K562 (cell line): ENCODE measurements around the gene CCPG1. TPM values are rescaled to one million over a fixed set of nuclear protein-coding genes. Genes with fewer than 3 reads are reported as not detected.

Experiments
- BRD4 ChIP-seq: fragments of 200-600 bp; sonication (generic); IDR thresholded peaks from 2 replicates; pipeline ENCODE4 v1.6.1; 2017; ENCODE audit warnings: inconsistent platforms
- CBX2 ChIP-seq: fragments of 200-600 bp; sonication (generic); IDR thresholded peaks from one replicate; pipeline ENCODE4 v1.6.1; 2012; ENCODE audit warnings: mild to moderate bottlenecking, low read length, inconsistent platforms; ENCODE audit not compliant: insufficient read depth, poor library complexity, severe bottlenecking
- CBX3 ChIP-seq, 2 experiments: IDR thresholded peaks; 1 replicate in 1 of 2; 2 replicates in 1 of 2; pipeline ENCODE4 v1.6.1; 2012; ENCODE audit warnings: inconsistent platforms in 2 of 2, low read length in 2 of 2, borderline replicate concordance in 1 of 2, control low read depth in 1 of 2
- CBX5 ChIP-seq: IDR thresholded peaks from 2 replicates; pipeline ENCODE4 v1.6.1; 2014; ENCODE audit warnings: low read depth, borderline replicate concordance
- FOXK2 ChIP-seq, 2 experiments: fragments of 450-650 bp; IDR thresholded peaks in 1 of 2; conservative IDR thresholded peaks in 1 of 2; 2 replicates each; pipeline ENCODE4 v1.6.1; 2016; ENCODE audit warnings: low read depth in 2 of 2, mild to moderate bottlenecking in 1 of 2
- KLF13 ChIP-seq: fragments of 450-650 bp; IDR thresholded peaks from 2 replicates; pipeline ENCODE4 v1.6.1; 2016; ENCODE audit warnings: missing genetic modification characterization, low read depth, mild to moderate bottlenecking, missing compliant biosample characterization, moderate library complexity, borderline replicate concordance
- MEF2A ChIP-seq: IDR thresholded peaks from 2 replicates; pipeline ENCODE4 v1.6.1; 2011; ENCODE audit warnings: low read depth, mild to moderate bottlenecking, low read length, moderate library complexity; ENCODE audit not compliant: control insufficient read depth
- NFIC ChIP-seq: fragments of 450-650 bp; IDR thresholded peaks from 2 replicates; pipeline ENCODE4 v1.6.1; 2017; ENCODE audit warnings: mild to moderate bottlenecking, inconsistent platforms
- NONO ChIP-seq, 2 experiments: fragments of 200-400 bp in 1 of 2; fragments of 450-650 bp in 1 of 2; formaldehyde crosslinking in 1 of 2; IDR thresholded peaks; 2 replicates each; pipeline ENCODE4 v1.6.1; 2017; ENCODE audit warnings: low read depth in 2 of 2, mild to moderate bottlenecking in 2 of 2, moderate library complexity in 2 of 2, low read length in 1 of 2
- SMARCA5 ChIP-seq: fragments of 450-650 bp; IDR thresholded peaks from 2 replicates; pipeline ENCODE4 v1.6.1; 2016
- ZNF311 ChIP-seq: fragments of 250-450 bp; sonication (Bioruptor Pico); IDR thresholded peaks from 2 replicates; pipeline ENCODE4 v1.4.0; 2020; ENCODE audit warnings: mild to moderate bottlenecking, moderate library complexity
- polyA plus RNA-seq, 8 experiments: library from polyadenylated mRNA; depleted of rRNA in 4 of 8; stranded (reverse) in 5 of 8; unstranded in 3 of 8; fragments of >200 nt; fragmentation: Nextera tagmentation in 2 of 8; fragmentation: Illumina TruSeq in 1 of 8; extraction: Ambion mirVana in 2 of 8; extraction: Trizol in 1 of 8; gene quantifications; 2 replicates each; pipeline versions ENCODE4 v1.2.1 to v1.2.3, GENCODE V29; 2011 to 2014; ENCODE audit warnings: inconsistent platforms in 1 of 8, missing spikeins in 1 of 8
- total RNA-seq, 7 experiments: library from RNA; depleted of rRNA in 6 of 7; stranded (reverse); fragments of >200 nt in 6 of 7; fragmentation: Illumina TruSeq in 2 of 7; extraction: Trizol in 2 of 7; gene quantifications; 2 replicates each; pipeline versions ENCODE4 v1.2.1 to v1.2.3, GENCODE V29; 2011 to 2021; ENCODE audit warnings: low replicate concordance in 1 of 7
- TF ChIP-seq, protein P1 (sequence below): fragments of 250-450 bp; sonication (Bioruptor Pico); IDR thresholded peaks from 2 replicates; pipeline ENCODE4 v1.6.1; 2021; ENCODE audit warnings: mild to moderate bottlenecking
- TF ChIP-seq, protein P2 (sequence below): fragments of 250-450 bp; sonication (Bioruptor Pico); IDR thresholded peaks from 2 replicates; pipeline ENCODE4 v1.4.0; 2020; ENCODE audit warnings: mild to moderate bottlenecking
- TF ChIP-seq, protein P3 (sequence below): fragments of 250-450 bp; sonication (Bioruptor Pico); IDR thresholded peaks from 2 replicates; pipeline ENCODE4 v1.4.0; 2020; ENCODE audit warnings: borderline replicate concordance
- TF ChIP-seq, protein P4 (sequence below), 2 experiments: fragments of 250-450 bp in 1 of 2; fragments of 450-650 bp in 1 of 2; sonication (Bioruptor Pico) in 1 of 2; IDR thresholded peaks; 2 replicates each; pipeline versions ENCODE4 v1.6.1 to v1.8.0; 2016 to 2021; ENCODE audit warnings: mild to moderate bottlenecking in 2 of 2, moderate library complexity in 2 of 2, missing compliant biosample characterization in 1 of 2, missing genetic modification characterization in 1 of 2
- TF ChIP-seq, protein P5 (sequence below): fragments of 250-450 bp; sonication (Bioruptor Pico); IDR thresholded peaks from 2 replicates; pipeline ENCODE4 v1.5.0; 2022; ENCODE audit warnings: mild to moderate bottlenecking
- TF ChIP-seq, protein P6 (sequence below): fragments of 450-650 bp; formaldehyde crosslinking; IDR thresholded peaks from 2 replicates; pipeline ENCODE4 v1.4.0; 2020; ENCODE audit warnings: mild to moderate bottlenecking, moderate library complexity

CCPG1 gene
- total and polyA plus RNA-seq, 9 of the 15 experiments (the other 6 are each of a cell fraction or from before 2014, with no cell fraction given) = 33.0 to 54.9 (median 41.1) TPM

DNA sequence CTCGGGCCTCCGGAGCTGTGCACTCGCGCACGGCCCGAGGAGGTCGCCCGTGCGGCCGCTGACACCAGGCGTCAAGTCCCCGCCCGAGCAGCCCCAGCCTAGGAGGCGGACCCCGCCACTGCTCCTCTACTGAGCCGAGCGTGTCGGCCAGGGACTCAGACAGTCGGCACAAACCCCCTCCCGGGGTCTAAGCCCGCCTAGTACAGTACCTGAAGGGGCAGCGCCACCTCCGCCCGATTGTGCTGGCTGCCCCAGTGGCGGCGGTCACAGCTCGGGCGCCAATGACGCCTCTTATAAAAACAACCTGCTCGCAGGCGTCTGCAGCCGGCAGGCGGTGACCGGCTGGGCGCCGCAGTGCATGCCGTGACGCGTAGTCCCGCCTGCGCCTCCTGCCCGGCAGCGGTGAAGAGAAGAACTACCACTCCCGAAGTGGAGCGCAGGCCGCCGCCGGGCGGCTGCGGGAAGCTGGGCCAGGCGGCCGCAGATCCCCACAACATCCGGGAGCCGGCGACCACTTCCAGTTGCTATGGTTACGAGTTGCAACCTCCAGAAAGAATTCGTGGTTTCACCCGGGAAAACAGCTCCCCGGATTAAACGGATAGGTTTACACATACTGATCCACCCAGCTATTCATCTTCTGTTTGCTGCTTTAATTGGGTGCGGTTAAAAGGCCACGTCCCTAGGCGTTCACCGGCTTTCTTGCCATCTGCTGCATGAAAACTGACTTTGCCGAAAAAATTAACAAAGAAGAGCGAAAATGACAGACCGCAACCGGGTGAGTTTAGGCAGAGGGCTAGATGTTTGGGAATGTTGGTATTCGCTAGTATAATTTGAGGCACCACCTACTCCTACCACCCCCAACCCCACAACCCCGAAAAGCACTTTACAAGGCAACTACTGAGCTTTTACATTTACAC is at the start of gene CCPG1, which contains the start of gene PIERCE2 (continued):
- TF ChIP-seq, protein P1, sequence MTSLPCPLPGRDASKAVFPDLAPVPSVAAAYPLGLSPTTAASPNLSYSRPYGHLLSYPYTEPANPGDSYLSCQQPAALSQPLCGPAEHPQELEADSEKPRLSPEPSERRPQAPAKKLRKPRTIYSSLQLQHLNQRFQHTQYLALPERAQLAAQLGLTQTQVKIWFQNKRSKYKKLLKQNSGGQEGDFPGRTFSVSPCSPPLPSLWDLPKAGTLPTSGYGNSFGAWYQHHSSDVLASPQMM (CRISPR knock-in tag) = no peak
- TF ChIP-seq, protein P2, sequence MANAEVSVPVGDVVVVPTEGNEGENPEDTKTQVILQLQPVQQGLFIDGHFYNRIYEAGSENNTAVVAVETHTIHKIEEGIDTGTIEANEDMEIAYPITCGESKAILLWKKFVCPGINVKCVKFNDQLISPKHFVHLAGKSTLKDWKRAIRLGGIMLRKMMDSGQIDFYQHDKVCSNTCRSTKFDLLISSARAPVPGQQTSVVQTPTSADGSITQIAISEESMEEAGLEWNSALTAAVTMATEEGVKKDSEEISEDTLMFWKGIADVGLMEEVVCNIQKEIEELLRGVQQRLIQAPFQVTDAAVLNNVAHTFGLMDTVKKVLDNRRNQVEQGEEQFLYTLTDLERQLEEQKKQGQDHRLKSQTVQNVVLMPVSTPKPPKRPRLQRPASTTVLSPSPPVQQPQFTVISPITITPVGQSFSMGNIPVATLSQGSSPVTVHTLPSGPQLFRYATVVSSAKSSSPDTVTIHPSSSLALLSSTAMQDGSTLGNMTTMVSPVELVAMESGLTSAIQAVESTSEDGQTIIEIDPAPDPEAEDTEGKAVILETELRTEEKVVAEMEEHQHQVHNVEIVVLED (CRISPR knock-in tag) = peak; percentile 66
- TF ChIP-seq, protein P3, sequence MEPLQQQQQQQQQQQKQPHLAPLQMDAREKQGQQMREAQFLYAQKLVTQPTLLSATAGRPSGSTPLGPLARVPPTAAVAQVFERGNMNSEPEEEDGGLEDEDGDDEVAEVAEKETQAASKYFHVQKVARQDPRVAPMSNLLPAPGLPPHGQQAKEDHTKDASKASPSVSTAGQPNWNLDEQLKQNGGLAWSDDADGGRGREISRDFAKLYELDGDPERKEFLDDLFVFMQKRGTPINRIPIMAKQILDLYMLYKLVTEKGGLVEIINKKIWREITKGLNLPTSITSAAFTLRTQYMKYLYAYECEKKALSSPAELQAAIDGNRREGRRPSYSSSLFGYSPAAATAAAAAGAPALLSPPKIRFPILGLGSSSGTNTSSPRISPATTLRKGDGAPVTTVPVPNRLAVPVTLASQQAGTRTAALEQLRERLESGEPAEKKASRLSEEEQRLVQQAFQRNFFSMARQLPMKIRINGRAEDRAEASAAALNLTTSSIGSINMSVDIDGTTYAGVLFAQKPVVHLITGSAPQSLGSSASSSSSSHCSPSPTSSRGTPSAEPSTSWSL (CRISPR knock-in tag) = 0 out of 2 replicates have a peak, but pooled peaks have one; percentile 14
- TF ChIP-seq KLF13 (tag) = peak; percentile 60
- TF ChIP-seq MEF2A = 0 out of 2 replicates have a peak, but pooled peaks have one; percentile 1
- TF ChIP-seq ZNF311 = no peak
- TF ChIP-seq, protein P4, sequence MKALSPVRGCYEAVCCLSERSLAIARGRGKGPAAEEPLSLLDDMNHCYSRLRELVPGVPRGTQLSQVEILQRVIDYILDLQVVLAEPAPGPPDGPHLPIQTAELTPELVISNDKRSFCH (CRISPR knock-in tag; IDR thresholded peaks at IDR 0.05) = no peak
- TF ChIP-seq, protein P4 (tag; IDR thresholded peaks at IDR 0.05) = no peak
- TF ChIP-seq CBX2 = no peak
- TF ChIP-seq CBX3 (IDR thresholded peaks at IDR 0.05; ENCODE audit: borderline replicate concordance in 1 of 2, low read length in 2 of 2) = peak in 1 of 2 experiments; percentile 13; a peak in 1 of 3 replicates
- TF ChIP-seq, protein P5, sequence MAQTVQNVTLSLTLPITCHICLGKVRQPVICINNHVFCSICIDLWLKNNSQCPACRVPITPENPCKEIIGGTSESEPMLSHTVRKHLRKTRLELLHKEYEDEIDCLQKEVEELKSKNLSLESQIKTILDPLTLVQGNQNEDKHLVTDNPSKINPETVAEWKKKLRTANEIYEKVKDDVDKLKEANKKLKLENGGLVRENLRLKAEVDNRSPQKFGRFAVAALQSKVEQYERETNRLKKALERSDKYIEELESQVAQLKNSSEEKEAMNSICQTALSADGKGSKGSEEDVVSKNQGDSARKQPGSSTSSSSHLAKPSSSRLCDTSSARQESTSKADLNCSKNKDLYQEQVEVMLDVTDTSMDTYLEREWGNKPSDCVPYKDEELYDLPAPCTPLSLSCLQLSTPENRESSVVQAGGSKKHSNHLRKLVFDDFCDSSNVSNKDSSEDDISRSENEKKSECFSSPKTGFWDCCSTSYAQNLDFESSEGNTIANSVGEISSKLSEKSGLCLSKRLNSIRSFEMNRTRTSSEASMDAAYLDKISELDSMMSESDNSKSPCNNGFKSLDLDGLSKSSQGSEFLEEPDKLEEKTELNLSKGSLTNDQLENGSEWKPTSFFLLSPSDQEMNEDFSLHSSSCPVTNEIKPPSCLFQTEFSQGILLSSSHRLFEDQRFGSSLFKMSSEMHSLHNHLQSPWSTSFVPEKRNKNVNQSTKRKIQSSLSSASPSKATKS (CRISPR knock-in tag) = no peak
- TF ChIP-seq SMARCA5 = no peak
- peak; percentile 39 to 54; a peak in 1 of 4 replicates for TF ChIP-seq NONO (IDR thresholded peaks at IDR 0.05; ENCODE audit: low read depth in 2 of 2, low read length in 1 of 2)
- peak; percentile 28; the same call in 1 of the 2 replicates for TF ChIP-seq BRD4
- TF ChIP-seq, protein P6, sequence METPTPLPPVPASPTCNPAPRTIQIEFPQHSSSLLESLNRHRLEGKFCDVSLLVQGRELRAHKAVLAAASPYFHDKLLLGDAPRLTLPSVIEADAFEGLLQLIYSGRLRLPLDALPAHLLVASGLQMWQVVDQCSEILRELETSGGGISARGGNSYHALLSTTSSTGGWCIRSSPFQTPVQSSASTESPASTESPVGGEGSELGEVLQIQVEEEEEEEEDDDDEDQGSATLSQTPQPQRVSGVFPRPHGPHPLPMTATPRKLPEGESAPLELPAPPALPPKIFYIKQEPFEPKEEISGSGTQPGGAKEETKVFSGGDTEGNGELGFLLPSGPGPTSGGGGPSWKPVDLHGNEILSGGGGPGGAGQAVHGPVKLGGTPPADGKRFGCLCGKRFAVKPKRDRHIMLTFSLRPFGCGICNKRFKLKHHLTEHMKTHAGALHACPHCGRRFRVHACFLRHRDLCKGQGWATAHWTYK (CRISPR knock-in tag) = no peak
- TF ChIP-seq NFIC = no peak
- TF ChIP-seq CBX5 = 0 out of 2 replicates have a peak, but pooled peaks have one; percentile 37
- peak; percentile 76 to 81 for TF ChIP-seq FOXK2 (conservative IDR thresholded peaks at IDR 0.05 in 1 of 2, IDR thresholded peaks at IDR 0.05 in 1 of 2; ENCODE audit: low read depth in 2 of 2)
